ENCODE measurements around the gene RASSF5. TPM values are rescaled to one million over a fixed set of nuclear protein-coding genes. Genes with fewer than 3 reads are reported as not detected.

The RASSF5 gene
- total RNA-seq, 1 donor from 2014 or later, result 3.1 TPM

GRCh38 chr1:206559672-206559995 lies 52.3 kb downstream of the RASSF5 start:
- Histone ChIP-seq H3K4me1 (ENCODE audit: control insufficient read depth in 3 of 3, insufficient read depth in 3 of 3, low read length in 3 of 3) (peaks cover 41 to 54% (median 47%) of the 10 kb centered on the region in 3 donors), H3K9me3 (ENCODE audit: control insufficient read depth in 3 of 3, low read length in 3 of 3) (no peaks in the 10 kb centered on the region), H3K36me3 (ENCODE audit: control insufficient read depth in 3 of 3, insufficient read depth in 3 of 3, low read length in 3 of 3) (peaks cover 0 to 2% (median 0%) of the 10 kb centered on the region in 3 donors), H3K27ac (ENCODE audit: low read depth, low read length) (peak overlapping the region; percentile 77), H3K9ac (ENCODE audit: low read depth in 1 of 3, low read length in 3 of 3) (peak overlapping the region in 1 of 3 donors; percentile 54), H3K4me3 (ENCODE audit: low read length in 3 of 3) (peak overlapping the region in 2 of 3 donors; percentile 4 to 25), H3K27me3 (ENCODE audit: control insufficient read depth in 3 of 3, insufficient read depth in 3 of 3, low read length in 3 of 3) (no peaks in the 10 kb centered on the region)

GRCh38 chr1:206560007-206560716 lies 52.8 kb downstream of the RASSF5 start:
- H3K27ac ChIP-seq (ENCODE audit: low read depth, low read length), result peak overlapping the region; percentile 77
- H3K9ac ChIP-seq (ENCODE audit: low read depth in 1 of 3, low read length in 3 of 3), result peak overlapping the region; percentile 30 to 55 (median 54)
- no peaks in the 10 kb centered on the region for H3K27me3 ChIP-seq (ENCODE audit: control insufficient read depth in 3 of 3, insufficient read depth in 3 of 3, low read length in 3 of 3)
- H3K4me3 ChIP-seq (ENCODE audit: low read length in 3 of 3), result peak overlapping the region in 1 of 3 donors; percentile 7
- peaks cover 37 to 54% (median 44%) of the 10 kb centered on the region in 3 donors for H3K4me1 ChIP-seq (ENCODE audit: control insufficient read depth in 3 of 3, insufficient read depth in 3 of 3, low read length in 3 of 3)
- peaks cover 0 to 2% (median 0%) of the 10 kb centered on the region in 3 donors for H3K36me3 ChIP-seq (ENCODE audit: control insufficient read depth in 3 of 3, insufficient read depth in 3 of 3, low read length in 3 of 3)
- no peaks in the 10 kb centered on the region for H3K9me3 ChIP-seq (ENCODE audit: control insufficient read depth in 3 of 3, low read length in 3 of 3)

- H3K4me3 ChIP-seq (ENCODE audit: low read length in 3 of 3), result no peak overlapping the region
- H3K27me3 ChIP-seq (ENCODE audit: control insufficient read depth in 3 of 3, insufficient read depth in 3 of 3, low read length in 3 of 3), result no peaks in the 10 kb centered on the region
- peaks cover 18 to 40% (median 24%) of the 10 kb centered on the region in 3 donors for H3K4me1 ChIP-seq (ENCODE audit: control insufficient read depth in 3 of 3, insufficient read depth in 3 of 3, low read length in 3 of 3)
- H3K36me3 ChIP-seq (ENCODE audit: control insufficient read depth in 3 of 3, insufficient read depth in 3 of 3, low read length in 3 of 3), result peaks cover 0 to 2% (median 0%) of the 10 kb centered on the region in 3 donors
- H3K27ac ChIP-seq (ENCODE audit: low read depth, low read length), result no peak overlapping the region
- no peaks in the 10 kb centered on the region for H3K9me3 ChIP-seq (ENCODE audit: control insufficient read depth in 3 of 3, low read length in 3 of 3)
- no peak overlapping the region for H3K9ac ChIP-seq (ENCODE audit: low read depth in 1 of 3, low read length in 3 of 3)
Measured at GRCh38 chr1:206563367-206564207, 56.3 kb downstream of the RASSF5 start.

- H3K36me3 ChIP-seq (ENCODE audit: control insufficient read depth in 3 of 3, insufficient read depth in 3 of 3, low read length in 3 of 3), result peaks cover 0 to 2% (median 0%) of the 10 kb centered on the region in 3 donors
- H3K9me3 ChIP-seq (ENCODE audit: control insufficient read depth in 3 of 3, low read length in 3 of 3), result no peaks in the 10 kb centered on the region
- H3K9ac ChIP-seq (ENCODE audit: low read depth in 1 of 3, low read length in 3 of 3), result no peak overlapping the region
- H3K4me3 ChIP-seq (ENCODE audit: low read length in 3 of 3), result no peak overlapping the region
- H3K27me3 ChIP-seq (ENCODE audit: control insufficient read depth in 3 of 3, insufficient read depth in 3 of 3, low read length in 3 of 3), result no peaks in the 10 kb centered on the region
- no peak overlapping the region for H3K27ac ChIP-seq (ENCODE audit: low read depth, low read length)
- H3K4me1 ChIP-seq (ENCODE audit: control insufficient read depth in 3 of 3, insufficient read depth in 3 of 3, low read length in 3 of 3), result peaks cover 3 to 16% (median 7%) of the 10 kb centered on the region in 3 donors
Measured at GRCh38 chr1:206565995-206566394, 58.7 kb downstream of the RASSF5 start.

- peaks cover 0 to 2% (median 0%) of the 10 kb centered on the region in 3 donors for H3K36me3 ChIP-seq (ENCODE audit: control insufficient read depth in 3 of 3, insufficient read depth in 3 of 3, low read length in 3 of 3)
- H3K27me3 ChIP-seq (ENCODE audit: control insufficient read depth in 3 of 3, insufficient read depth in 3 of 3, low read length in 3 of 3), result no peaks in the 10 kb centered on the region
- H3K9me3 ChIP-seq (ENCODE audit: control insufficient read depth in 3 of 3, low read length in 3 of 3), result no peaks in the 10 kb centered on the region
- H3K27ac ChIP-seq (ENCODE audit: low read depth, low read length), result no peak overlapping the region
- peaks cover 3 to 15% (median 6%) of the 10 kb centered on the region in 3 donors for H3K4me1 ChIP-seq (ENCODE audit: control insufficient read depth in 3 of 3, insufficient read depth in 3 of 3, low read length in 3 of 3)
- no peak overlapping the region for H3K4me3 ChIP-seq (ENCODE audit: low read length in 3 of 3)
- H3K9ac ChIP-seq (ENCODE audit: low read depth in 1 of 3, low read length in 3 of 3), result no peak overlapping the region
Measured at GRCh38 chr1:206566999-206567398, 59.7 kb downstream of the RASSF5 start.

GRCh38 chr1:206568256-206568655 lies 60.9 kb downstream of the RASSF5 start:
- Histone ChIP-seq H3K4me3 (ENCODE audit: low read length in 3 of 3) (no peak overlapping the region), H3K27ac (ENCODE audit: low read depth, low read length) (no peak overlapping the region), H3K27me3 (ENCODE audit: control insufficient read depth in 3 of 3, insufficient read depth in 3 of 3, low read length in 3 of 3) (no peaks in the 10 kb centered on the region), H3K9me3 (ENCODE audit: control insufficient read depth in 3 of 3, low read length in 3 of 3) (no peaks in the 10 kb centered on the region), H3K9ac (ENCODE audit: low read depth in 1 of 3, low read length in 3 of 3) (no peak overlapping the region), H3K4me1 (ENCODE audit: control insufficient read depth in 3 of 3, insufficient read depth in 3 of 3, low read length in 3 of 3) (peaks cover 3 to 13% (median 6%) of the 10 kb centered on the region in 3 donors), H3K36me3 (ENCODE audit: control insufficient read depth in 3 of 3, insufficient read depth in 3 of 3, low read length in 3 of 3) (peaks cover 0 to 2% (median 0%) of the 10 kb centered on the region in 3 donors)

- Histone ChIP-seq H3K27ac (ENCODE audit: low read depth, low read length) (no peak overlapping the region), H3K36me3 (ENCODE audit: control insufficient read depth in 3 of 3, insufficient read depth in 3 of 3, low read length in 3 of 3) (peaks cover 0 to under 1% (median 0%) of the 10 kb centered on the region in 3 donors), H3K9me3 (ENCODE audit: control insufficient read depth in 3 of 3, low read length in 3 of 3) (no peaks in the 10 kb centered on the region), H3K27me3 (ENCODE audit: control insufficient read depth in 3 of 3, insufficient read depth in 3 of 3, low read length in 3 of 3) (no peaks in the 10 kb centered on the region), H3K4me3 (ENCODE audit: low read length in 3 of 3) (no peak overlapping the region), H3K9ac (ENCODE audit: low read depth in 1 of 3, low read length in 3 of 3) (no peak overlapping the region), H3K4me1 (ENCODE audit: control insufficient read depth in 3 of 3, insufficient read depth in 3 of 3, low read length in 3 of 3) (peaks cover 6 to 16% (median 9%) of the 10 kb centered on the region in 3 donors)
Measured at GRCh38 chr1:206568779-206569352, 61.5 kb downstream of the RASSF5 start.

GRCh38 chr1:206569556-206569955 lies 62.2 kb downstream of the RASSF5 start:
- H3K27me3 ChIP-seq (ENCODE audit: control insufficient read depth in 3 of 3, insufficient read depth in 3 of 3, low read length in 3 of 3), result no peaks in the 10 kb centered on the region
- H3K9ac ChIP-seq (ENCODE audit: low read depth in 1 of 3, low read length in 3 of 3), result no peak overlapping the region
- no peak overlapping the region for H3K27ac ChIP-seq (ENCODE audit: low read depth, low read length)
- H3K9me3 ChIP-seq (ENCODE audit: control insufficient read depth in 3 of 3, low read length in 3 of 3), result no peaks in the 10 kb centered on the region
- no peaks in the 10 kb centered on the region for H3K36me3 ChIP-seq (ENCODE audit: control insufficient read depth in 3 of 3, insufficient read depth in 3 of 3, low read length in 3 of 3)
- no peak overlapping the region for H3K4me3 ChIP-seq (ENCODE audit: low read length in 3 of 3)
- H3K4me1 ChIP-seq (ENCODE audit: control insufficient read depth in 3 of 3, insufficient read depth in 3 of 3, low read length in 3 of 3), result peaks cover 6 to 20% (median 11%) of the 10 kb centered on the region in 3 donors

- peaks cover 8 to 27% (median 11%) of the 10 kb centered on the region in 3 donors for H3K4me1 ChIP-seq (ENCODE audit: control insufficient read depth in 3 of 3, insufficient read depth in 3 of 3, low read length in 3 of 3)
Measured at GRCh38 chr1:206570529-206570928, 63.2 kb downstream of the RASSF5 start.

More at GRCh38 chr1:206570529-206570928, 63.2 kb downstream of the RASSF5 start:
- Histone ChIP-seq H3K4me3 (ENCODE audit: low read length in 3 of 3) (no peak overlapping the region), H3K27me3 (ENCODE audit: control insufficient read depth in 3 of 3, insufficient read depth in 3 of 3, low read length in 3 of 3) (no peaks in the 10 kb centered on the region), H3K9ac (ENCODE audit: low read depth in 1 of 3, low read length in 3 of 3) (no peak overlapping the region), H3K9me3 (ENCODE audit: control insufficient read depth in 3 of 3, low read length in 3 of 3) (no peaks in the 10 kb centered on the region), H3K27ac (ENCODE audit: low read depth, low read length) (no peak overlapping the region), H3K36me3 (ENCODE audit: control insufficient read depth in 3 of 3, insufficient read depth in 3 of 3, low read length in 3 of 3) (no peaks in the 10 kb centered on the region)
